Midbrain (tissue), 1 donor: Measurements from ENCODE around the gene NOS2.
A peak's percentile ranks its signal among the peaks of the same experiment; 100 is the strongest.
"Not testable (repeated sequence)": the region's sequence is repeated elsewhere in the genome, so short reads cannot be mapped to it uniquely, and the experiment has no call there.

Source experiments
- DNase-seq: peaks from one replicate; lab custom pipeline; 2025; lab: John Stamatoyannopoulos, UW

Gene NOS2

GRCh38 chr17:27783440-27784350, 16.6 kb downstream of the NOS2 start:
- no peak for DNase-seq

GRCh38 chr17:27782791-27783206, 17.5 kb downstream of the NOS2 start:
- DNase-seq = no peak

- DNase-seq = no peak
Observed at GRCh38 chr17:27780828-27781404, 19.4 kb downstream of the NOS2 start.

GRCh38 chr17:27780092-27780827, 20.1 kb downstream of the NOS2 start:
- DNase-seq = no peak

- DNase-seq = no peak
Observed at GRCh38 chr17:27778183-27778582, 22.1 kb downstream of the NOS2 start.

- DNase-seq = no peak
Observed at GRCh38 chr17:27776882-27777624, 23.3 kb downstream of the NOS2 start.

- DNase-seq = no peak
Observed at GRCh38 chr17:27771586-27771985, 28.7 kb downstream of the NOS2 start.

GRCh38 chr17:27770877-27771276, 29.5 kb downstream of the NOS2 start:
- DNase-seq = no peak

- DNase-seq = no peak
Observed at GRCh38 chr17:27768858-27769410, 31.4 kb downstream of the NOS2 start.

GRCh38 chr17:27766438-27766837, 33.9 kb downstream of the NOS2 start:
- no peak for DNase-seq

- DNase-seq = no peak
Observed at GRCh38 chr17:27765353-27765752, 35.0 kb downstream of the NOS2 start.

GRCh38 chr17:27764589-27764988, 35.7 kb downstream of the NOS2 start:
- DNase-seq = no peak

GRCh38 chr17:27762527-27763305, 37.6 kb downstream of the NOS2 start:
- DNase-seq = no peak

GRCh38 chr17:27760931-27761330, 39.4 kb downstream of the NOS2 start:
- DNase-seq = not testable (repeated sequence)

GRCh38 chr17:27760069-27760885, 40.1 kb downstream of the NOS2 start:
- DNase-seq = peak; percentile 60

GRCh38 chr17:27759528-27759927, 40.8 kb downstream of the NOS2 start:
- DNase-seq = no peak

GRCh38 chr17:27756467-27757371, 43.6 kb downstream of the NOS2 start:
- peak; percentile 29 for DNase-seq

- no peak for DNase-seq
Observed at GRCh38 chr17:27755706-27756466, 44.4 kb downstream of the NOS2 start.
